NCI-H1417 treated with DMSO at 0.1 percent for 48 hours (cell line): ENCODE data around the gene RCHY1.
"Not testable (repeated sequence)": the region's sequence is repeated elsewhere in the genome, so short reads cannot be mapped to it uniquely, and the experiment has no call there.

Experiments
- DNase-seq: peaks from one replicate; lab custom pipeline; 2025; lab: John Stamatoyannopoulos, UW

RCHY1 gene

DNA sequence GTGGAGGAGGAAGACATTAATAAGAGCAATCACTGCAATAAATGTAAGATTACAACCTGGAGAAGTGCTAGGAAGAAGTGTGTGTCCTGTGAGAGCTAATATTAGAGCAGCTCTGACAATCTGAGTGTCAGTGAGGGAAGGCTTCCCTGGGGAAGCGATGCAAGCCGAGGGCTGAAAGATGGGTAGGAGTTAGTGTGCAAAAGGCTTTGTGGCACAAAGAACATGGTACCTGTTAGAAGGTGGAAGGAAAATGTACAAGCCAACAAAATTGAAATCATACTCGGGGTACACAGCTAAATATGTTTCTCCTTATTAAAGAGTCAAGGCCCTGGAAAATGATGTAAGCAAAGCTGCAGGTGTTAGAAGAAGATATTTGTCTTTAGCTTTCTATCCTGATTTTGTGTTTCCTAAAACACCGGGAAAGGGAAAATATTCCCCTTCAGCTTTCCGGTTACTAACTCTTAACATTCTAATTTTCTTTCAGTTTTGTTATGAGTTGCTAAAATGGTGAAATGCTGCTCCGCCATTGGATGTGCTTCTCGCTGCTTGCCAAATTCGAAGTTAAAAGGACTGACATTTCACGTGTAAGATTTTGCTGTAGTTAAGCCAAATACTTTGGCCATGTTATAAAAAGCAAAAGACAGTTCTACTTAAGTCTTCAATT, 878 bp upstream of the RCHY1 start:
- no peak for DNase-seq

DNA sequence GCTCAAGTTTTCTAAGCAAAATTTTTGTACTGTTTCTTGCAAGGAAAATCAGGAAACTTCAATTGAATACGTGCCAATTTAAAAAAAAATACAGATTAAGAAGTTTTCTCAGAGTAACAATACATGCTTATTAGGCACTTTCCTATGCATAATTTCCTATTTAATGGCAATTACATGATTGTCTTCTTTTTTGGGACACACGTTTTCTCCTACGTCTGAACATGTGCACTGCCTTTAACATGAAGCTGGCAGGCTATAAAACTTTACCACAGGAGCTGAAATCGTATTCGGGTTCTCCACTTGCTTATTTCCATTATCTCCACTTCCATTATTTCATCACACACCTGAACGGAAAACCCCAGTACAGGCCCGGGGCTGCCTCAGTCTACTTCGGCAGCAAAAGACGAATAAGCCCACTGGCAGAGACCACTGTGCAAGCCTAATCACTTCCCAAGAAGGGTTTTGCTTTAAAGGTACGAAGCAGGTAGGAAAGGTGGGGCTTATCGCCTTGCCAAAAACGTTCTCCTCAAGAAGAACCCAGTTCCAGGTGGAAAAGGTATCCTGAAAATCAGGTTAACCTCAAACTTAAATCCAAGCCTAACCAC, 575 bp downstream of the RCHY1 start:
- DNase-seq = no peak

DNA sequence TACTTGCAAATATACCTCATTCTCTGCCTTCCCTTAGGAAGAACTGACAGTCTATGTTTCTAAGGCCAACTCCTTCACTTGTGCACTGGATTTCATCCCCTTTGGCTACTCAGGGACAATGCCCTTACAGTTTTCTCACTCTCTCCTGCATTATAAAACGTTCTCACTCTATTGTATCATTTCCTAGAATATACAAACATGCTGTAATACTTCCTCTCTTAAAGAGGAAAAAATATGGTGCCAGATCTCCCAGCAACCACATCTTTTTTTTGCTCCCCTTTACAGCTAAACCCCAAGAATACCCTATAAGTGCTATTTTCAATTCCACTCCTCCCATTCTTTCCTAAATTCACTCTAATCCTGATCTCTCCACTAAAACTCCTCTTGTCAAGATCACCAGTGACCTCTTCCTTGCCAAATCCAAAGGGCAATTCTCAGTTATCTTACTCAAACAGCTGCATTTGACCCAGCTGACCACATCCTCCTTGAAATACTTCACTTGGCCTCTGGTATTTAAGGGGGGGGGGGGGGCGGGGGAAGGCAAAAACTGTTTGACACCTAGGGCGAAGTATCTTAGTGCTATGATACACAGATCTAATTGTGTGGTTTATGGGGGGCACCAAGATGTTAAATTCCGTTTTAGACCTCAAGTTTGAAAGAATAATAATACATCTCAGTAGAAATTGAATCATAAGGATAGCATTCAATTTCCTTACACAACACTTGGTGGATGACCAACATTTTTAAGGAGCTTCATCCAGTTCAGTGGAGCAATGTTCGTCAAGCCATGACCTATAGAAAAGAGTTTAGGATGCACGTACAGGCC, 1.6 kb downstream of the RCHY1 start:
- DNase-seq = no peak

DNA sequence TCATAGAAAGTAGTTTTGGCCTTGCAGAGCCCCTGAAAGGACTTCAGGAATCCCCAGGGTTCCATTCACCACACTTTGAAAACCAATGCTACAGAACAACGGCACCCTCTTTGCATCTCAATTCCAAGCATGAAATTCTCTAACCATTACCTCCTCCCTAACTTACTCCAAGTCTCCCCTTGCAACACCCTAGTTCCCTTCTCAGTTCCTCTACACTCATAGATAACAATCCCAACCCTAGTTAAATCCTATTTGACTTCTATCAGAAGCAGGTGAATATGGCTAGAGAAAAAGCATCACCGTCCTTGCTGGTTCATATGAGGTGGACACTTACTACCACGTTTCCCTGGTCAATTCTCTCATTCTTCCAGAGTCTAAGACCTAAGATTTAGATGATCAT, 2.4 kb downstream of the RCHY1 start:
- no peak for DNase-seq

DNA sequence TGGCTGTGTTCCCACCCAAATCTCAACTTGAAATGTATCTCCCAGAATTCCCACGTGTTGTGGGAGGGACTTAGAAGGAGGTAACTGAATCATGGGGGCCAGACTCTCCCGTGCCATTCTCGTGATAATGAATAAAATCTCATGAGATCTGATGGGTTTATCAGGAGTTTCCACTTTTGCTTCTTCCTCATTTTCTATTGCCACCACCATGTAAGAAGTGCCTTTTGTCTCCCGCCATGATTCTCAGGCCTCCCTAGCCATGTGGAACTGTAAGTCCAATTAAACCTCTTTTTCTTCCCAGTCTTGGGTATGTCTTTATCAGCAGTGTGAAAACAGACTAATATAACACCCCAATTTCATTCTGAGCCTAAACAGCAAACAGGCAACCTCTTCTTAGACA, 4.6 kb downstream of the RCHY1 start:
- DNase-seq = not testable (repeated sequence)

DNA sequence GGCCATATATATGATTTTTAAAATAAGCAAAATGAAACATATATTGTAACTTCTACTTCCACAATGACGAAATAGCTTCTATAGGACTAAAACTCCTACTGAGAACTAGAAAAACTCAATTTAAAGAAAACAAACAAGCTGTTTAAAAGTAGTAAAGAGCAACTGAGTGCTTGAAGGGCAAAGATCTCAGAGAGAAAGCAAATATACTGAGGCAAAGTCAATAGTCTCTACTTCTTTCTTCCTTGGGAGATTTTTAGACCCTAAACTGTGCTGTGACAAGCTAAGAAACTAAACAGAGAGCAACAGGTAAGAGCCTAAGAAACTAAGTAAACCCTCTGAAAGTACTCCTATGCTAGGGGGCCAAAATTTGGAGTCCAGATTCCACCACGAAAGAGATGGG, 8.6 kb downstream of the RCHY1 start:
- DNase-seq = no peak

DNA sequence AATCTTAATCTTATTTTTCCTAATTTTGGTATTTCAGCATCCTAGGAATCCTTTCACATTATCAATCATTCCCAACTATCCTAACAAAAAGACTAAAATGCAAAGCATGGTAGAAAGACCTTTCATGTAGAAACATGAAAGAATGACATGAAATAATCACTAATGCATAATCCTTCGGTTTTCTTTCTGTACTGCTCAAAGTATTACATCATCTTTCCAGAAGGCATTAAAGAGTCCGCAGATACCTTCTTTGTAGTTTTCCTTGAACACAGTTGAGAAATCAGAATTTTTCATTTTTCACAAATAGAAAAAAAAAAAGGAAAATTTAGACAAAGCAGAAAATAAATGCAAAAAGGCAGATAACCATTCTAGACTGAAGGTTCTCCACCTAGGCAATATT, 11.5 kb downstream of the RCHY1 start:
- DNase-seq = no peak

DNA sequence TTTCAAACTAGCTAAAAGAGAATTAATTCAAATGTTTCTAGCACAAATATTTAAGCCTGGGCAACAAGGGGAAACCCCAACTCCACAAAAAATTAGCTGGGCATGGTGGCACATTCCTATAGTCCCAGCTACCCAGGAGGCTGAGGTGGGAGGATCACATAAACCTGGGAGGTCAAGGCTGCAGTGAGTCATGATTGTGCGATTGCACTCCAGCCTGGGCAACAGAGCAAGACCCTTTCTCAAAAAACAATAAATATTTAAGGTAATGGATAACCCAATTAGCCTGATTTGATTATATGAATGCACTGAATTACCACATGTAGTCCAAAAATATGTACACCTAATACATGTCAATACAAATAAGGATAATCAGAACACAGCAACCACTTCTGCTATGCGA, 14.3 kb downstream of the RCHY1 start:
- DNase-seq = no peak

DNA sequence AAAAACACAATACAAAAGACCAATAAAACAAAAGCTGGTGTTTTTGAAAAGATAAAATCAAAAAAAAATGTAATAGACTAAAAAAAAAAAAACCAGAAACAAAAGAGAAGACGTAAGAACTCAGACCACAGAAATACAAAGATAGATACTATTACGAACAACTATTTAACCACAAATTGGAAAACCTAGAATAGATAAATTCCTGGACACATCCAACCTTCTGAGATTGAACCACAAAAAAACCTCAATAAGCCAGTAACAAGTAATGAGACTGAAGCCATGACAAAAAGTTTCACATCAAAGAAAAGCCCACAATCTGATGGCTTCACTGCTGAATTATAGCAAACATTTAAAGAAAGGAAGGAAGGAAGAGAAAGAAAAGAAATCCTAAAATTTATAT, 16.2 kb downstream of the RCHY1 start:
- DNase-seq = no peak

DNA sequence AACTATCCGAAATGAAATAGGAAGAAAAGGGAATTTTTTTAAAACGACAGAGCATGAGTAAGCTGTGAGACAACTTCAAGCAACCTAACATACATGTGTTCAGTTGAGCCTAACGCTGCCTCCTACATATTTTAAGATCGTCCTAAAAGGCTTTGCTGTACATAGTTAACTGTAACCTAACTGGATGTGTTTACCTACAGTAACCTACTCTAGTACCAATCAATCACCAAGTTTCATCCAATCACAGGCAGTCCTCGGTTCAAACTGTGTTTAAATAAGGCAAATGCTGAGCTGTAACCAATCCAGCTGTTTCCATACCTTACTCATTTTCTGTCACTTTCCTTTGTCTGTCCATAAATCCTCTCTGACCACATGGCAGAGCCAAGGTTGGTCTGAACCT, 17.1 kb downstream of the RCHY1 start:
- no peak for DNase-seq

DNA sequence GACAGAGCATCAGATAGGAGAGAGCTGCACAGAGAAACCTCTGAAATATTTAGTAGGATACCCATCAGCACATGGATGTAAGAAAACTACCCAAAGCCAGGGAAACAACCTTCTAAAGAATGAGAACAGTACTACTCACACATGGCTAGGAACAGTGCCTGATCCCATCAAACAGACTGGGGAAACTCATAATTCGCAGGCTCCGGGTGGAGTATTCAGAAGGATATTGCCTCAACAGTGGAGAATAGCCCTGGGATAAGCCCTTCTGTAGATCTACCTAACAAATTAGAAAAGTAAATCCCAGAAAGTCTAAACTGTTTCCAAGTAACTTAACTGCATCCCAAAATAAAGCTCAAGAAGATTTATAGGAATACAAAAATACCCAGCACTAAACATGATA, 17.8 kb downstream of the RCHY1 start:
- no peak for DNase-seq

DNA sequence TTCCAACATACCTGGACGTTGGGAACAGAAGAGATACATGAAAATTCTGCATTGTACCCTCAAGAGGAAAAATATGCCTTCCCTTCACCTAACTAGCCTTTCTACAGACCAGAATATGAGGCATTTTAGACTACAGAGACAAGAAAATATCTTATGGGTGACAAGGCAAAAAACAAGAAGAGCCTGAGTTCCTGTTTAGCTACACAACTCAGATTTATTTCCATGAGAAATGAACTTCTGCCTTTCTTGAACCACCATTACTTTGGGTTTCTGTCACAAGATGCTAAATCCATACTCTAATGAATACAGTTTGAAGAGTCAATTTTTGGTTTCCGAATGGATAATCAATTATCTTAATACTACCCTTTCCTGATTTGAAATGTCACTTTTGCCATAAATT, 18.7 kb downstream of the RCHY1 start:
- no peak for DNase-seq

DNA sequence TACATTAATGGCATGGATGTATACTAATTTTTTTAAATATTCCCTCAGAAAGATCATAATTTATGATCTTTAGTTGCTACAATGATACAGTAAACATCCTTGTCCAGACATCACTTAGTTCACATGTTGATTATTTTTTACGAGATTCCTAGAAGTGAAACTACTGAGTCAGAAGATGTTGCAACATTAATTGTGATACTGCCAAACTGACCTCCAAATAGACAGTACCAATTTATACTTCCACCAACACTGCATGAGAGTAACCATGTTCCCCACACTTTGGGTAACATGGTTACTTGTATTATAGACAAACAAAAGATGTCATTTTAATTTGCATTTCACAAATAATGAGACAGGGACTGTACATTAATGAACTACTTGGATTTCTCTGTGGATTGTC, 19.6 kb downstream of the RCHY1 start:
- no peak for DNase-seq

DNA sequence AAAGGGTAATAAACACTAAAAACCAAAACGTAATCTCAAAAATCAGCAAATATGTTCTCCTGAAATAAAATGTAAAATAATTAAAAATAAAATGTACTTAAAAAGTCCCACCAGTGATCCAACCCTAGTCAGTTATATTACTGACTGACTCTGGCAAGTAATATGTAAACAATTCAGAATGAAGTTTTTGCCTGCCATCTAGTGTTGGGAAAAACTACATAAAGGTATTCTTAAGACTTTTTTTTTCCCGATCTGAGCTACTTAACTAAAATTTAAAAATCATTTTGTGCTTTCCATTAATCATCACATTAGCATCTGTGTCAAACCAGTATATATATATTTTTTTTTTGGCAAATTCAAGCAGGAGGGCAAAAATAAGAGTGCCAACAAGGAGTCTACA, 24.0 kb downstream of the RCHY1 start:
- DNase-seq = no peak

DNA sequence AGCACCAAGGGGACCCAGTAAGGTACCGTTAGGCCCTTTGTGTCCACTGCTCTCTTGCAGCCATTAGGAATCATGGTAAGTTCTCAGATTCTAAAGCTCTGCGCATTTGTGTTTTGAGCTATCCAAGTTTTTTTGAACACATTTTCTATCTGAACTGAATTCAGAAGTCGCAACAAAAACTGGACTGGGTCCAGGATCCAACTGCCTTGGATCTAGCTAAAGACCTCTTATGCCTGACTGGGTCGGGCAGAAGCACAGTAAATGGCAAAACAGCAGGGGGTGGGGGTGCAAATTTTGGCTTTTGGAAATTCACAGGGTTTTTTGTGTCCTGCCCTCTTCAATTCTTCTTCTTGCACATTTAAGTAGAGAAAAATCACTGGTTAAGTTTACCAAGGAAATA, 30.0 kb downstream of the RCHY1 start:
- DNase-seq = no peak

DNA sequence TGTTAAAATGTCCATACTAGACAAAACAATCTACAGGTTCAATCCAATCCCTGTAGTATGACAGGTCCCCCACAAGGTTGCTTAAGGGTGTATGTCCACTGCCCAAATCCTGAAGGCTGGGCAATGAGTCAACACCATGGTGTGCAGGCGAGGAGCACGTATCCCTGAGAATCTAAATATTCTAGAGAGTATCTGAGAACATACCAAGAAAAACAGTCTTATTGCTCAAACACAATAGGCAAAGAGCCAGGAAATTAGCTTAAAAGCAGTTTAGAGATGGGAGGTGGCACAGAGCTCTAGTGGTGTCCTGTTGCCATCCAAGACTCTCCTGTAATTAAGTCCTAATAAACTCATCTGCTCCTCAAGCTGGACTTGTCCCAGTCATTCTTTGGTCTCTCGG, 37.0 kb downstream of the RCHY1 start:
- no peak for DNase-seq

DNA sequence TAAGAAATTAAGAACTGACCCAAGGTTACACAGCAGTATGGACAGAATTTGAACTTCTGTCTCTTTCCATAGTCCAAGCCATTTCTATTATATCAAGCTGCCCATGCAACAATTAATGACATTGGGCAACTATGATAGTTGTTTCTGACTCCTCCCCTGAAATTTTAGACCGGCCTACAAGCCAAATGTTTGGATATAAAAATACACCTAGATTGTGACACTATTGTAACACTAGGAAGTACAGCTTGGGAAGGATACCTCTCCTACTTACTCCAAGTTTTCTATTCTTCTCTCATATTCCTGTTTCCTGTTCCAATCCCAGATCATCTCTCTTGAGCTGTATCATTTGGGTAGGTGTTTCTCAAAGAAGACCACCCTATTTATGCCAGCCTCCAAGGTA, 43.5 kb downstream of the RCHY1 start:
- no peak for DNase-seq

DNA sequence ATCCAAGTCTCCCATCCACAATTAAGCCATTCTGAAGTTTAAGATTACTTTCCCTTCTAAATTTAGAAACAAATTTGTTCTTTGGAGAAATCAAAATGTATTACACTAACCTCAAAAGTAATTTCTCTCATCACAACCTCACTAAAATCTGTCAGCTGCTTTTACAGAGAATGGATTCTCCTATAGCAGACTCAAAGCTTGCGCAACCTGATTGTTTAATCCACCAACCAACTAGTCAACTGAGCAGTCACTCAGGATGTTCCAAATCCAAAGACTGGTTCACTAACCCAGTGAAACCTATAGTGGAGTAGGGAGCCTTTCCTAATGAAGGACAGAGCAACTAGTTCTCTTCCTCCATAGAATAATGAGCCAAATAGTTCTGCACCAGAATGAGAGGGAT, 44.3 kb downstream of the RCHY1 start:
- DNase-seq = no peak

DNA sequence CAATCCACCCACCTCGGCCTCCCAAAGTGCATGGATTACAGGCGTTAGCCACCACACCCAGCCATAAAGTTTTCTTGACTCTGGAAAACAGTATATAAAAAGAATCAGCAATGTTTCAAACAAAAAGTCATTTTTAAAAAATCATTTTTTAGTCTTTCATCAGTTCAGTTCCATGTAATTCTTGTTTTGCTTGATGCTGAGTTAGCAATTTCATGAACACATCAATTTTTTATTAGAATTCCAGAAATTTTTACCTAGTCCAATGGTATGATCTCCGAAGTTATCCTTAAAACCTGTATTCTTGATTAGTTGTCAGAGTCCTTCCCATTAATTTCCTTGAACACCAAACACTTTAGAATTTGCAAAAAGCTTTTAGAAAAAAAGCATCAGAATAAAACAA, 56.8 kb downstream of the RCHY1 start:
- DNase-seq = no peak

DNA sequence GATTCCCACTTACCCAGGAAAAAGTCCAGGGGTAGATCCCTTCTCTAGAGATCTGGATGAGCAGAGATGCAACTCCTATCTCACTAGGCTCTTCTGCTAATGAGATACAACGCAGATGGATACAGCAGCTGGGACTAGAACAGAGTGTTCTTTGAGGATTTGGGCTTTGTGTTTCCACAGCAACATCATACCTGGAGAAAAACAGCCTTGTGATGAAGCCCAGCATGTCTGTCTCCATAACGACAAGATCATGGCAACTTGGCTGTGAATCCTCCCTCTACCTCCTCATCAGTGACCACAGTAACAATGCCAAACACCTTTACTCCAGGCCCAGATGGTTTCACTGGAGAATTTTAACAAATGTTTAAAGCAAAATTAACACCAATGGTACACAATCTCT, 80.1 kb downstream of the RCHY1 start:
- no peak for DNase-seq

DNA sequence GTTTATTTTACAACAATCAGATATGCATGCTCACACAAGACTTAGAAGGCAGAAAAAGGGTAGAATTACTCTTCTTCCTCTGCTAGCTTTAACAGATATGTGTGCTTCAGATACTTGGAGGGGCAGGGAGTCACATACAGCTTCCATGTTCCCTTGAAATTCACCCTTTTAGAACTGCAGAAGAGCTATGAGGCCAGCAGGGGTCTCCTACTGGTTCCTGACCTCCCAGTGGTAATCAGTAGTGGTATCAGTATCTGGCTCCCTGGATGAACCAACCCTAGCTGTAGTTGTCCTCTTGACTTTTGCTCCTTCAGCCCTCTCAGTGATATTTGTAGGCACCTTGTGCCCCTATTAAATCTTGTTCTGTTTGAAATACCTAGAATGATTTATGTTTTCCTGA, 81.5 kb downstream of the RCHY1 start:
- no peak for DNase-seq

DNA sequence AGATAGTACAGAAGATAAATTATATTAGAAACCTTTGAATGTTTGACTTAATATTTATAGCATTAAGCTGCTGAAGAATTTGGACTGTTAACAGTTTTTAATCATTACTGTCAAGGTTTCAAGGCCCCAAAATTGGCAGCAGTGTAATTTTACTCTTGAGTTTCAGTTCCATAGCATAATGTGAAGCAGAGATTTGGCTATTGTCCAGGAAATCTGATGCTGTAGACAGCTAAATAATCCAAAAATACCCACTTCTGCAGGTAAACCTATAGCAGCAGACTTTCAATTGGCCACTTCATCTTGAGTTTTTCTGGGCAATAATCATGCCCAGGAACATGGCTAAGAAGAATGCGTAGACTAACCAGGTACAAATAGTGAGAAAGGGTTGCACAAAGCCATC, 85.0 kb downstream of the RCHY1 start:
- DNase-seq = no peak
